OCI-LY3 (cell line): ENCODE results near the gene VPS13A.

ENCODE experiments used
- EZH2phosphoT487 ChIP-seq: fragments of 200-600 bp; shearing (Covaris generic); IDR thresholded peaks from 2 replicates; pipeline ENCODE4 v1.6.1; 2018; ENCODE audit warnings: antibody characterized with exemption, mixed run types, low read depth
- TF ChIP-seq, protein P1 (sequence below): fragments of 200-600, 300-600 bp; sonication (generic); IDR thresholded peaks from 2 replicates; pipeline ENCODE4 v1.5.1; 2014; ENCODE audit warnings: antibody characterized with exemption, low read length, low read depth

DNA sequence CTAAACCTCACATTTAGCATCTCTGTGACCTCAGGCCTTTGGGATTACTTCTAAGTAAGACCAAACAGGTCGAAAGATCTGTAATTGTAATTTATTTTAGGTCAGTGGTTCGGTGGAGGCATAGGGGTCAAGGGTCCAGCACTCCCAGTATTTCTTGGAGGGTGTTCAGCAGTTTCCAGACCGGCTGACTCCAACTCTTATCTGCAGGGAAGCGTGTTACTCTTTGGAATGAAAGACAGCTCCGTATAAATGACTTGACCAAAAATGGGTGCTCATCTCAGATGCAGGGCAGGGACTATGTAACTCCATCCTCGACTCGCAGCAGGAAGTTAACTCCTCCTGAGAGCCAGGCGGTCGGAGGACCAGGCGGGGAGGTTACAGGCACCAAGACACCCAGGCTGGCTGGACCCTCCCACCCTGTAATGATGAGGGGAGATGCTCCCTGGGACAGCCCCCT lies 620 bp upstream of the VPS13A start:
- TF ChIP-seq, protein P1, sequence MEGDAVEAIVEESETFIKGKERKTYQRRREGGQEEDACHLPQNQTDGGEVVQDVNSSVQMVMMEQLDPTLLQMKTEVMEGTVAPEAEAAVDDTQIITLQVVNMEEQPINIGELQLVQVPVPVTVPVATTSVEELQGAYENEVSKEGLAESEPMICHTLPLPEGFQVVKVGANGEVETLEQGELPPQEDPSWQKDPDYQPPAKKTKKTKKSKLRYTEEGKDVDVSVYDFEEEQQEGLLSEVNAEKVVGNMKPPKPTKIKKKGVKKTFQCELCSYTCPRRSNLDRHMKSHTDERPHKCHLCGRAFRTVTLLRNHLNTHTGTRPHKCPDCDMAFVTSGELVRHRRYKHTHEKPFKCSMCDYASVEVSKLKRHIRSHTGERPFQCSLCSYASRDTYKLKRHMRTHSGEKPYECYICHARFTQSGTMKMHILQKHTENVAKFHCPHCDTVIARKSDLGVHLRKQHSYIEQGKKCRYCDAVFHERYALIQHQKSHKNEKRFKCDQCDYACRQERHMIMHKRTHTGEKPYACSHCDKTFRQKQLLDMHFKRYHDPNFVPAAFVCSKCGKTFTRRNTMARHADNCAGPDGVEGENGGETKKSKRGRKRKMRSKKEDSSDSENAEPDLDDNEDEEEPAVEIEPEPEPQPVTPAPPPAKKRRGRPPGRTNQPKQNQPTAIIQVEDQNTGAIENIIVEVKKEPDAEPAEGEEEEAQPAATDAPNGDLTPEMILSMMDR = no peak
- TF ChIP-seq EZH2phosphoT487 = no peak
